IPS-18a (cell line): ENCODE results near the gene USP22.
"Not testable (repeated sequence)": the region's sequence is repeated elsewhere in the genome, so short reads cannot be mapped to it uniquely, and the experiment has no call there.

Experiments used
- H3K27ac ChIP-seq: one replicate; pipeline ENCODE4 v1.5.1; 2013; ENCODE audit warnings: low read length
- H3K27me3 ChIP-seq: one replicate; pipeline ENCODE4 v1.6.1; 2013; ENCODE audit warnings: mild to moderate bottlenecking, low read length; ENCODE audit not compliant: control insufficient read depth, insufficient read depth
- H3K36me3 ChIP-seq: one replicate; pipeline ENCODE4 v1.6.1; 2013; ENCODE audit warnings: low read depth, low read length; ENCODE audit not compliant: control insufficient read depth
- H3K4me1 ChIP-seq: one replicate; pipeline ENCODE4 v1.6.1; 2013; ENCODE audit warnings: low read depth, low read length; ENCODE audit not compliant: control insufficient read depth
- H3K4me3 ChIP-seq: one replicate; pipeline ENCODE4 v1.5.1; 2013; ENCODE audit warnings: low read length
- H3K9ac ChIP-seq: one replicate; pipeline ENCODE4 v1.6.1; 2013; ENCODE audit warnings: mild to moderate bottlenecking, low read length, moderate library complexity
- H3K9me3 ChIP-seq: one replicate; pipeline ENCODE4 v1.6.1; 2013; ENCODE audit warnings: low read depth, low read length; ENCODE audit not compliant: control insufficient read depth

USP22 gene

GRCh38 chr17:20977609-20978253 is 65.1 kb downstream of the USP22 start:
- not testable (repeated sequence) for H3K27ac ChIP-seq, H3K9ac ChIP-seq, H3K4me3 ChIP-seq, H3K9me3 ChIP-seq, H3K4me1 ChIP-seq, H3K36me3 ChIP-seq, H3K27me3 ChIP-seq

DNA sequence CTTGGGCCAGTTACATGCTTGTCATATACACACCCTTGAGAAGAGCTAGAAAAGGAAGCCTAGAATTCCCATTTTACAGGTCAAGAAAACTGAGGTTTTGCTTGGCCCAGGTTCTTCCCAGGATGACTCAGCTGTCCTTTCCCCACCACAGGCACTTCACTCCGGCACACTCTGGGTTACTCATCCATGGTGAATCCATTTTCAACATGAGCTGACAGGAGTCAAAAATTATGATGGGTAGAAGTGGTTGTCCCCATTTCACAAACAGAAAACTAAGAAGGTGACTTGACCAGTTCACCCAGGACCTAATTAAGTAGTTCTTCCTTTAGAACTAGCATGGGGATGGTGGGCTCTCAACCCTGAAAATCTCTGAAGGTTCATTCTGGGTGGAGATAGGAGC is 67.2 kb downstream of the USP22 start:
- no peaks in the 10 kb centered on the region for H3K27me3 ChIP-seq
- H3K36me3 ChIP-seq: no peaks in the 10 kb centered on the region
- H3K4me3 ChIP-seq: no peak overlapping the region
- no peak overlapping the region for H3K9ac ChIP-seq
- H3K9me3 ChIP-seq: no peaks in the 10 kb centered on the region
- H3K4me1 ChIP-seq: no peaks in the 10 kb centered on the region
- H3K27ac ChIP-seq: no peak overlapping the region

- no peak overlapping the region for H3K27ac ChIP-seq
Observed at GRCh38 chr17:20970329-20970728, 72.5 kb downstream of the USP22 start.

GRCh38 chr17:20968913-20969616 is 73.7 kb downstream of the USP22 start:
- Histone ChIP-seq H3K9ac (no peak overlapping the region), H3K9me3 (no peaks in the 10 kb centered on the region), H3K36me3 (no peaks in the 10 kb centered on the region), H3K4me1 (no peaks in the 10 kb centered on the region), H3K27ac (no peak overlapping the region), H3K4me3 (no peak overlapping the region), H3K27me3 (no peaks in the 10 kb centered on the region)

More at GRCh38 chr17:20970329-20970728, 72.5 kb downstream of the USP22 start:
- H3K9me3 ChIP-seq: no peaks in the 10 kb centered on the region
- H3K36me3 ChIP-seq: no peaks in the 10 kb centered on the region
- H3K4me1 ChIP-seq: no peaks in the 10 kb centered on the region
- H3K9ac ChIP-seq: no peak overlapping the region
- H3K27me3 ChIP-seq: no peaks in the 10 kb centered on the region
- H3K4me3 ChIP-seq: no peak overlapping the region

DNA sequence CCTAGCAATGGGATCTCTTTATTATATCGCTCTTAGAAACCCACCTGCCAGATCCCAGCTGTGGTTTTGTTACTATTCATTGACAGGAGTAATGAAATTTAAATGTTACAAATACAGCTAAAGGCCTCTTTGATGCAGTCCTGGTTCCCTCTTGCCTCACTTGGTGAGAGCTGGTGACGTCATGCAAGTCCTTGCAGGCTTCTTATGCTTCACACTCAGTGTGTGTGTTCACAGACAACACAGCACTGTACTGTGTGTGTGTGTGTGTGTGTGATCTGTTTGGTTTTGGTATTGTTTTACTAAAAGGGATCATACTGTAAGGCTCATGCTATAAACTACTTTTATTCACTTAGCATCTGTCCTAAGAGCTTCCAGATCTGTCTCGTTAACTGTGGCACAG is 75.0 kb downstream of the USP22 start:
- Histone ChIP-seq H3K4me3 (no peak overlapping the region), H3K9me3 (no peaks in the 10 kb centered on the region), H3K9ac (no peak overlapping the region), H3K27me3 (no peaks in the 10 kb centered on the region), H3K4me1 (no peaks in the 10 kb centered on the region), H3K27ac (no peak overlapping the region), H3K36me3 (no peaks in the 10 kb centered on the region)

GRCh38 chr17:20966870-20967269 is 75.9 kb downstream of the USP22 start:
- Histone ChIP-seq H3K9me3 (no peaks in the 10 kb centered on the region), H3K36me3 (no peaks in the 10 kb centered on the region), H3K27me3 (no peaks in the 10 kb centered on the region), H3K4me3 (no peak overlapping the region), H3K27ac (no peak overlapping the region), H3K9ac (no peak overlapping the region), H3K4me1 (peaks cover 7% of the 10 kb centered on the region)

DNA sequence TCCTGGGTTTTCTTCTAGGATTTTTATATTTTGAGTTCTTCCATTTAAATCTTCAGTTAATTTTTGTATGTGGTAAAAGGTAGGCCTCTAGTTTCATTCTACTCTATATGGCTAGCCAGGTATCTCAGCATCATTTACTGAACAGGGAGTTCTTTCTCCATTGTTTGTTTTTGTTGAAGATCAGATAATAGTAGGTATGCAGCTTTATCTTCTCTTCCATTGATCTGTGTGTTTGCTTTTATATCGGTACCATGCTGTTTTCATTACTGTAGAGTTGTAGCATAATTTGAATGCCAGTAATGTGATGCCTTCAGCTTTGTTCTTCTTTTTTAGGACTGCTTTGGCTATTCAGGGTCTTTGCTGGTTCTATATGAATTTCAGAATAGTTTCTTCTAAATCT is 77.3 kb downstream of the USP22 start:
- Histone ChIP-seq H3K9ac (no peak overlapping the region), H3K4me1 (peaks cover 12% of the 10 kb centered on the region), H3K4me3 (no peak overlapping the region), H3K9me3 (no peaks in the 10 kb centered on the region), H3K27ac (no peak overlapping the region), H3K27me3 (no peaks in the 10 kb centered on the region), H3K36me3 (no peaks in the 10 kb centered on the region)

DNA sequence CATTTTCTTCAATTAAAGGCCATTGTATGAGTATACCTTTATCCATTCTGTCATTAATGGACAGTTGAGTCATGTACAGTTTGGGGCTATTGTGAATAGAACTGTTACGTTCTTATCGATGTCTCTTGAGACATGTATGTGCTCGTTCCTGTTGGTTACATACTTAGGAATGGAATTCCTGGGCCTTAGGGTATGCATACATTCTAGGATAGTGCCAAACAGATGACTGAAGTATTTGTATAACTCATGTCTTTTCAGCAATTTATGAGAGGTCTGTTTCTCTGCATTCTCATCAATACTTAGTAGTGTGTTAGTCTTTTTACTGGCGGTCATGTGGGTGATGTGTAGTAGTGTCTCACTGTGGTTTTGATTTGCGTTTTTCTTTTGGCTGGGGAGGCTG is 81.2 kb downstream of the USP22 start:
- peaks cover 12% of the 10 kb centered on the region for H3K4me1 ChIP-seq
- H3K27me3 ChIP-seq: no peaks in the 10 kb centered on the region
- no peak overlapping the region for H3K27ac ChIP-seq
- H3K9ac ChIP-seq: no peak overlapping the region
- H3K36me3 ChIP-seq: peaks cover 7% of the 10 kb centered on the region
- H3K4me3 ChIP-seq: no peak overlapping the region
- H3K9me3 ChIP-seq: no peaks in the 10 kb centered on the region

GRCh38 chr17:20960871-20961270 is 81.9 kb downstream of the USP22 start:
- Histone ChIP-seq H3K9ac (no peak overlapping the region), H3K36me3 (peaks cover 10% of the 10 kb centered on the region), H3K27ac (no peak overlapping the region), H3K27me3 (no peaks in the 10 kb centered on the region), H3K4me3 (no peak overlapping the region), H3K4me1 (peaks cover 12% of the 10 kb centered on the region), H3K9me3 (no peaks in the 10 kb centered on the region)

- H3K27me3 ChIP-seq: no peaks in the 10 kb centered on the region
- H3K27ac ChIP-seq: no peak overlapping the region
- H3K4me1 ChIP-seq: no peaks in the 10 kb centered on the region
- peaks cover 10% of the 10 kb centered on the region for H3K36me3 ChIP-seq
- no peak overlapping the region for H3K9ac ChIP-seq
- H3K9me3 ChIP-seq: no peaks in the 10 kb centered on the region
- no peak overlapping the region for H3K4me3 ChIP-seq
Observed at GRCh38 chr17:20955427-20956323, 87.1 kb downstream of the USP22 start.

DNA sequence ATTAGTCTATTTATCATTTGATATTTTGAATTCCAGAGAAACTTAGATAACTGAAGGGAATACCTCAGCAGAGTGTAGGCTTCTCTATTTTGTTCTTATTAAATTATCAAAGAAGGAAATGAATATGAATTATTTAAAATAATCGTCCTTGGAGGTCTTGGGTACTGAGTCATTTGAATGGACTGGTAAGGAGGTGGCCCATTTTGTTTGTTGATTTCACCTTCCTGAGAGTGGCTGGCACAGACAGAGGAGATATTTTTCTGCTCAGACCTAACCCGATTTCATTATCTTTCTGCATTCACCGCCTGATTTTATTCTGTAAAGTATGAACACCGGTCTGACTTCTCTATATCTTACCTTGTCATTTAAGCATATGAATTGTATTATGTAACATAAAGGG is 88.0 kb downstream of the USP22 start:
- Histone ChIP-seq H3K27me3 (no peaks in the 10 kb centered on the region), H3K27ac (no peak overlapping the region)

More for the DNA sequence above, 88.0 kb downstream of the USP22 start:
- Histone ChIP-seq H3K9me3 (no peaks in the 10 kb centered on the region), H3K36me3 (peaks cover 10% of the 10 kb centered on the region), H3K4me3 (no peak overlapping the region), H3K4me1 (no peaks in the 10 kb centered on the region), H3K9ac (no peak overlapping the region)
